HG03432 (cell line): ENCODE data around the gene RALGPS1.
A peak's percentile ranks its signal among the peaks of the same experiment; 100 is the strongest.

Experiments
- ATAC-seq: cut with Tn5 transposase; IDR thresholded peaks from one replicate; pipeline ENCODE4 v1.9.1; 2021; ENCODE audit warnings: mild to moderate bottlenecking, moderate library complexity; ENCODE audit not compliant: unreplicated experiment

Gene RALGPS1

GRCh38 chr9:127116088-127116726 is 201.6 kb downstream of the RALGPS1 start:
- ATAC-seq: no peak

- no peak for ATAC-seq
These were observed 202.4 kb downstream of the RALGPS1 start for GRCh38 chr9:127116957-127117356.

GRCh38 chr9:127117801-127118200 is 203.2 kb downstream of the RALGPS1 start:
- ATAC-seq: no peak

- ATAC-seq: no peak
These were observed 204.2 kb downstream of the RALGPS1 start for GRCh38 chr9:127118597-127119319.

GRCh38 chr9:127119320-127119709 is 204.7 kb downstream of the RALGPS1 start:
- ATAC-seq: no peak

GRCh38 chr9:127121628-127122175 is 207.1 kb downstream of the RALGPS1 start:
- no peak for ATAC-seq

GRCh38 chr9:127122176-127123063 is 207.8 kb downstream of the RALGPS1 start, which contains the start of gene ANGPTL2:
Gene ANGPTL2 (minus strand): TSS chr9:127122635. CDS start chr9:127108731, 13,904 bp downstream.
- peak; percentile 53 for ATAC-seq

GRCh38 chr9:127123064-127123890 is 208.7 kb downstream of the RALGPS1 start:
- ATAC-seq: no peak

GRCh38 chr9:127124111-127124531 is 209.5 kb downstream of the RALGPS1 start:
- ATAC-seq: no peak

- ATAC-seq: no peak
These were observed 210.2 kb downstream of the RALGPS1 start for GRCh38 chr9:127124792-127125191.

GRCh38 chr9:127126971-127127370 is 212.4 kb downstream of the RALGPS1 start:
- no peak for ATAC-seq

GRCh38 chr9:127128341-127129072 is 213.9 kb downstream of the RALGPS1 start:
- ATAC-seq: no peak

- no peak for ATAC-seq
These were observed 214.6 kb downstream of the RALGPS1 start for GRCh38 chr9:127129073-127129717.

- ATAC-seq: no peak
These were observed 215.1 kb downstream of the RALGPS1 start for GRCh38 chr9:127129718-127130085.

GRCh38 chr9:127130235-127130634 is 215.7 kb downstream of the RALGPS1 start:
- no peak for ATAC-seq

GRCh38 chr9:127130661-127131538 is 216.3 kb downstream of the RALGPS1 start:
- ATAC-seq: no peak

- no peak for ATAC-seq
These were observed 217.3 kb downstream of the RALGPS1 start for GRCh38 chr9:127131871-127132270.

- no peak for ATAC-seq
These were observed 217.8 kb downstream of the RALGPS1 start for GRCh38 chr9:127132375-127132774.
